DOHH2 (cell line): ENCODE data around the gene GRID2.

ENCODE experiments used
- CTCF ChIP-seq: fragments of 200-600 bp; sonication (generic); IDR thresholded peaks from one replicate; pipeline ENCODE4 v1.5.1; 2014; ENCODE audit warnings: antibody characterized with exemption, mild to moderate bottlenecking, low read depth, low read length; ENCODE audit not compliant: poor library complexity, severe bottlenecking
- EZH2phosphoT487 ChIP-seq: fragments of 200-600 bp; sonication (generic); IDR thresholded peaks from 2 replicates; pipeline ENCODE4 v1.6.1; 2017; ENCODE audit warnings: borderline replicate concordance, mild to moderate bottlenecking, antibody characterized with exemption, low read length, moderate library complexity, mixed read lengths

- no peak for TF ChIP-seq CTCF
- TF ChIP-seq EZH2phosphoT487, result no peak
Observed at GRCh38 chr4:92634882-92635281, 331.1 kb downstream of the GRID2 start.
